Memory B cell (primary cell): ENCODE data around the gene COL18A1.
A peak's percentile ranks its signal among the peaks of the same experiment; 100 is the strongest.
"Not testable (repeated sequence)": the region's sequence is repeated elsewhere in the genome, so short reads cannot be mapped to it uniquely, and the experiment has no call there.

ENCODE experiments used
- ATAC-seq: fragments of 150-1000 bp; cut with Tn5 transposase; 2 replicates; pipeline ENCODE4 v1.10.0; 2021; ENCODE audit warnings: low read depth, mild to moderate bottlenecking, moderate library complexity
- DNase-seq, 2 donors: peaks; one replicate each; pipeline ENCODE4 v3.0.0; 2022; ENCODE audit warnings: low spot score in 2 of 2
- H3K27ac Mint-ChIP-seq: one replicate; pipeline ENCODE4 v1.8.0; 2022; ENCODE audit warnings: mild to moderate bottlenecking, moderate library complexity, mixed read lengths
- H3K27me3 Mint-ChIP-seq: one replicate; pipeline ENCODE4 v1.8.0; 2022; ENCODE audit warnings: mixed read lengths
- H3K36me3 Mint-ChIP-seq: one replicate; pipeline ENCODE4 v1.8.0; 2022; ENCODE audit warnings: mild to moderate bottlenecking, mixed read lengths
- H3K4me1 Mint-ChIP-seq: one replicate; pipeline ENCODE4 v1.8.0; 2022; ENCODE audit warnings: mixed read lengths
- H3K4me3 Mint-ChIP-seq: one replicate; pipeline ENCODE4 v1.8.0; 2022; ENCODE audit warnings: mild to moderate bottlenecking, moderate library complexity, mixed read lengths
- H3K9me3 Mint-ChIP-seq: one replicate; pipeline ENCODE4 v1.8.0; 2022; ENCODE audit warnings: mixed read lengths

Gene COL18A1

DNA sequence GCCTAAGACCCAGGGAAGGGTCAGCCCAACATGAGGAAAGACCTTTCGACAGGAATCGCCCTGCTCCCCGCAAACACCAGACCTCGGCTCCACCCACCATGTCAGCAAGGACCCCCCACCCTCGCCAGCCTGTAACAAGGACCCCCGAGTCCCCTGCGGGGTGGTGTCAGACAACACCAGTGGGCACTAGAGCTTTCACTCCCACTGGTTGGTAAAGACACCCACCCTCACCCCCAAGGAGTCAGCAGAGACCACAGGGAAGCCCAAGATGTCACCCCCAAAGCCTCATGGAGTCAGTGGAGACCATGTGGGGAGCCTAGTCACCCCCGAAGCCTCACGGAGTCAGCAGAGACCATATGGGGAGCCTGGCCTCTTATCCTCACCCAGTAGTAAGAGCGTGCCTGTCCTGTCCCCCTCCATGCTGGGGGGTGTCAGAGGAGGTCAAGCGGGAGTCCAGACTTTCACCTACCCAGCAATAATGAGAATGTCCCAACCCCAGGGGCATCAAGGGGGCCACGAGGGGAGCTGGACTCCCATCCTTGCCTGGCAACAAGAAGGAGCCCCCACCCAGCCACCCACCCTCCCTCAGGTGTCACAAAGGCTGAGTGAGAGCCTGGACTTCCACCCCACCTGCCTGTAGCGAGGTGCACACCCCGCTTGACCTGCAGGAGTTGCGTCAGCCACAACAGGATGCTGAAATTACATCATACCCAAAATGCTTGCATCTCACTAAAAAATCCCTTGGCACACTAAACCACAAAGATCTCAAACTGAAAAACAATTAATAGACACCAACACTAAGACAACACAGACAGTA is 112.5 kb downstream of the COL18A1 start:
- no peak overlapping the region for H3K27ac Mint-ChIP-seq
- H3K27me3 Mint-ChIP-seq: no peaks in the 10 kb centered on the region
- ATAC-seq: peak; percentile 22
- no peak for DNase-seq
- peaks cover 49% of the 10 kb centered on the region for H3K36me3 Mint-ChIP-seq
- H3K4me1 Mint-ChIP-seq: peaks cover under 1% of the 10 kb centered on the region
- no peak overlapping the region for H3K4me3 Mint-ChIP-seq
- H3K9me3 Mint-ChIP-seq: peaks cover 22% of the 10 kb centered on the region

DNA sequence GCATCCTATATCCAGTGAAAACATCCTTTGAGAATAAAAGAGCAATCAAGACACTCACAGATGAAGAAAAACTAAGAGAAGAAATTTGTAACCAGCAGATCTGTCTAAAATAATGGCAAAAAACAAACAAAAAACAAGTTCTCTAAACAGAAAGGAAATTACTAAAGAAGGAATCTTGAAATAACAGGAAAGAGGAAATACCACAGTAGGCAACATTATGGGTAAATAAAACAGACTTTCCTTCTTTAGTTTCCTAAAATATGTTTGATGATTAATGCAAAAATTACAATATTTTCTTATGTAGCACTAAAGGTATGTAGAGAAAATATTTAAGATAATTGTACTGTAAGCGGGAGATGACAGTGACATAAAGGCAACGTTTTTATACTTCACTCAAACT is 113.8 kb downstream of the COL18A1 start:
- H3K27ac Mint-ChIP-seq: no peak overlapping the region
- H3K36me3 Mint-ChIP-seq: peaks cover 53% of the 10 kb centered on the region
- no peak overlapping the region for H3K4me3 Mint-ChIP-seq
- H3K4me1 Mint-ChIP-seq: peaks cover 2% of the 10 kb centered on the region
- DNase-seq (no peak), ATAC-seq (no peak)
- H3K9me3 Mint-ChIP-seq: peaks cover 22% of the 10 kb centered on the region
- H3K27me3 Mint-ChIP-seq: no peaks in the 10 kb centered on the region

DNA sequence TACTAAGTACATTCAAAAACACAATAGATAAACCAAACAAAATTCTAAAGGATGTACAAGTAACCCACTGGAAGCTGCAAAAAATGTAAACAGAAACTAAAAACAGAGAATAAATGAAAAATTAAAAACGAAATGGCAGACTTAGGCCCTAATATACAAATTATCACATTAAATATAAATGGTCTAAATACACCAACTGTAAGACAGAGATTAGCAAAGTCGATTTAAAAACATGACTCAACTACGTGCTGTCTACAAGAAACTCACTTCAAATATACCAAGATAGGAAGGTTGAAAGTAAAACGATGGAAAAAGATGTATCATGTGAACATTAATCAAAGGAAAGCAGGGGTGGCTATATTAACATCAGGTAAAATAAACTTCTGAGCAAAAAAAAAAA is 114.2 kb downstream of the COL18A1 start:
- H3K27ac Mint-ChIP-seq: no peak overlapping the region
- H3K4me3 Mint-ChIP-seq: no peak overlapping the region
- peaks cover 2% of the 10 kb centered on the region for H3K4me1 Mint-ChIP-seq
- H3K27me3 Mint-ChIP-seq: no peaks in the 10 kb centered on the region
- H3K36me3 Mint-ChIP-seq: peaks cover 51% of the 10 kb centered on the region
- H3K9me3 Mint-ChIP-seq: peaks cover 22% of the 10 kb centered on the region
- DNase-seq (no peak), ATAC-seq (no peak)

DNA sequence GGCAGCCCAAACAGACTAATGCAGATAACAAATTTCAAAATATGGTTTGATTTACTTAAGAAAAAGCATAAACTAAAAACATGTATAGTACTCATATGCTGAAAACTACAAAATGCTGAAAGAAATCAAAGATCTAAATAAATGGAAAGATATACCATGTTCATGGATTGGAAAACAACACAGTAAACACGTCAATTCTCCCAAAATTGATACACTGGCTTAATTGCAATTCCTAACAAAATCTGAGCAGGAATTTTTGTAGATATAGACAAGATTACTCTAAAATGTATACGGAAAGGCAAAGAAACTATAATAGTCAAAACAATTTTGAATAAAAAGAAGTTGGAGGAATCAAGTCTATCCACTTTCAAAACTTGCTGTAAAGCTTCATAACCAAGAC is 116.3 kb downstream of the COL18A1 start:
- DNase-seq (no peak), ATAC-seq (no peak)
- H3K36me3 Mint-ChIP-seq: peaks cover 51% of the 10 kb centered on the region
- H3K27ac Mint-ChIP-seq: no peak overlapping the region
- peaks cover 2% of the 10 kb centered on the region for H3K4me1 Mint-ChIP-seq
- H3K9me3 Mint-ChIP-seq: peaks cover 22% of the 10 kb centered on the region
- no peaks in the 10 kb centered on the region for H3K27me3 Mint-ChIP-seq
- no peak overlapping the region for H3K4me3 Mint-ChIP-seq

DNA sequence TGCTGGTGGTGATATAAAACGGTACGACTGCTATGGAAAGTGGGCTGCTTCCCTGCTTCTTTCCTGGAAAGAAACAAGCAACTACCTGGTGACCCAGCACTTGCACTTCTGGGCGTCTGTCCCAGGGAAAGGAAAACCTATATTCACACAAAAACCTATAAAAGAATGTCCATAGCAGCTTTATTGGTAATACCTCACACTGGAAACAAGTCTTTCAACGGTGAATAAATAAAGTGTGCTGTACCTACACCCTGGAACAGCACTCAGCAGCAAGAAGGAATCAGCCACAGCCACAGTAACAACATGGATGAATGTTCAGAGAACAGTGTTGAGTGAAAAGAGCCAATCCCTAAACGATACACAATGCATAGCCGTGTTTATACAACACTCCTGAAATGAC is 117.4 kb downstream of the COL18A1 start:
- Mint-ChIP-seq H3K27me3 (no peaks in the 10 kb centered on the region), H3K4me3 (no peak overlapping the region), H3K36me3 (peaks cover 55% of the 10 kb centered on the region), H3K4me1 (peaks cover 2% of the 10 kb centered on the region), H3K9me3 (peaks cover 22% of the 10 kb centered on the region), H3K27ac (no peak overlapping the region)
- DNase-seq: no peak
- no peak for ATAC-seq

DNA sequence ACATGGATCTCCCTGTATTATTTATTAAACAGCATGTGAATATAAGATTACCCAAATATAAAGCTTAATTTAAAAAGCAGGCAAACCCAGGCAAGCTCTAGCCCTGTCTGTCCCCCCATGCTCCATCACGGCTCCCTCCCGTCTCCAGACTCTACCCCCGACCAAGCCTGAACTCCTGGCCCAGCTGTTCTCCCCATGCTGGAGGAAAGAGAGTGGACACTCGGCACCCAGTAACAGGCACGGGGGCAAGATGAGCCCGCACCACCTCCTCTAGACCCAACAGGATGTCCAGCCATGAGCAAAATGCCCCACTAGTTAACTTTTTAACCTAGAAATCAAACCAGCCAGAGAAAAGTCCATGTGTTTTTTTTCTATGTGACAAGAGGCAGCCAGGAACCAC is 118.0 kb downstream of the COL18A1 start:
- peaks cover 50% of the 10 kb centered on the region for H3K36me3 Mint-ChIP-seq
- peaks cover 20% of the 10 kb centered on the region for H3K9me3 Mint-ChIP-seq
- no peak overlapping the region for H3K4me3 Mint-ChIP-seq
- peaks cover 2% of the 10 kb centered on the region for H3K4me1 Mint-ChIP-seq
- no peak overlapping the region for H3K27ac Mint-ChIP-seq
- DNase-seq: no peak
- ATAC-seq: no peak
- H3K27me3 Mint-ChIP-seq: no peaks in the 10 kb centered on the region

DNA sequence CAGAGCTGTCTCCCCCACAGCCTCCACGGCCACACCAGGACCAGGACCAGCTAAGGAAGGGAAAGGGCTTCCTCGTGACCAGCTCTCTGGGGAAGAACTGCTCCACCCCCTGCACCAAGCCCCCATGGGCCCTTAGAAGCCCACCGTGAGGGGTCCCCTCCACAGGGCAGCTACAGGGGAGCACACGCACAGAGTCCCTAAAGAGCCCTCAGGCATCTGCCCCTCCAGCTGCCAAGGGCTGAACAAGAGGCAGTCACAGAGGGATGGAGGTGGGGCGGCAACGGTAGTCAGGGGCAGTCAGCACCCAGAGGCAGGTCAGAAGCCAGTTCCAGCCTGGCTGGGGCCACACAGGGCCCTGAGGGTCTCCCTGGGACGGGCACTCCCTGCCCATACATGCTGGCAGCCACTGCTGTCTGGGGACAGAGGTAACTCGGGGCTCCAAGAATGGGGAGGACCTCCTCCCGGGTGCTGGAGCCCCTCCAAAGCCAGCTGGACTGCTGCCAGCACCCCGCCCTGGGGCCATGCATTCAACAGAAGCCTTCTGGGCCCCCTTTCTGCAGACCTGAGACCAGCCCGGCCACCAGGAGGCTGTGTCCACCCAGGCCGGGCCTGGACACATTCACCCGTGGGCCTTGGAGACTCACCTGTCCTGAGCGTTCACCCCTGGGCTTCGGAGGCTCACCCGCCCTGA is 118.6 kb downstream of the COL18A1 start:
- no peak overlapping the region for H3K27ac Mint-ChIP-seq
- H3K36me3 Mint-ChIP-seq: peaks cover 45% of the 10 kb centered on the region
- no peak overlapping the region for H3K4me3 Mint-ChIP-seq
- ATAC-seq (no peak), DNase-seq (no peak)
- H3K9me3 Mint-ChIP-seq: peaks cover 15% of the 10 kb centered on the region
- H3K4me1 Mint-ChIP-seq: peaks cover 2% of the 10 kb centered on the region
- H3K27me3 Mint-ChIP-seq: no peaks in the 10 kb centered on the region

DNA sequence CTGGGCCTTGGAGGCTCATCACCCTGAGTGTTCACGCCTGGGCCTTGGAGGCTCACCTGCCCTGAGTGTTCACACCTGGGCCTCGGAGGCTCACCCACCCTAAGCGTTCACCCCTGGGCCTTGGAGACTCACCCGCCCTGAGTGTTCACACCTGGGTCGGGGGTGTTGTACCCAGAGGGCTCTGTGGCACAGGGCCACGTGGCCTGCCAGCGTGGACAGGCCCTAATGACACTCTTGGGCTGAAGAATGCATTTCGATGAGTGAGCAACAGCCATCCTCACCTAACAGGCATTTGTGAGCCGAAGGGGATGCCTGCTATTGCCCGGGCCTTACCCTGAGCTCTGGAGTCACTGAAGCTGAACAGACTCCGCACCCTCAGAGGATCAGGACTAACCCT is 119.8 kb downstream of the COL18A1 start:
- Mint-ChIP-seq H3K4me1 (peaks cover 2% of the 10 kb centered on the region), H3K27me3 (no peaks in the 10 kb centered on the region), H3K27ac (no peak overlapping the region), H3K4me3 (no peak overlapping the region), H3K36me3 (peaks cover 34% of the 10 kb centered on the region), H3K9me3 (peaks cover 7% of the 10 kb centered on the region)
- no peak for ATAC-seq
- no peak for DNase-seq

DNA sequence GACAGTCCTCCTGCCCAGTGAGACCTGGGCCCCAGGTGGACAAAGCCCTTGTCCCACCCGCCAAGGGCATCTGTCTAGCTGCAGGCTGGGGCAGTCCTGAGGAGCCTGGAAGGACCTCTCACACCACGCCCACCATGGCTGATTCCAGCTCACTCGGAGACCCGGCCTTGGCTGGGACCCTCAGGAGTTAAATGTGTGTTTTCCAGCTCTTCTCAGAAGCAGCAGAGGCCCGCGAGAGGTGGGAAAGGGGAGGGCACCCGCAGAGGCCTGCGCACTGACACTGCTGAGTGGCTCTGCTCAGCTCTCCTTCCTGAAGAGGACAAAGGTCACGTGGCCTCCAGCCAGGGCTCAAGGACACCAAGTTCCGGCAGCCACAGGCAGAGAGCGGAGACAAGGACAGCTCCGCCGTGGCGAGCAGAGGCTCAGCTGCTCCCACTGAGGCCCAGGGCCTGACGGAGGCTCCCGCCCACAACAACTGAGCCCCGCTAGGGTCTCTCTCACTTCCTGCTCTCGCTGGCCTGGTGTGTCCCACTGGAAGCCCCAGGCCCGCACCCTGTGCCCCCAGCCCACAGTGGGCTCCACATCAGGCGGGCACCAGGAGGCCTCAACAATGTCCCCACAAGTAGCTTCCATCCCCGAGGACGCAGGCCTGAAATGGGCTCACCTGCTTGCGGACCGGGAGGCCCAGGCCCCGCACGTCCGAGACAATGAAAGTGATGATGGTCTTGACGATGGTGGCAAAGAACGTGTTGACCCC is 120.4 kb downstream of the COL18A1 start:
- ATAC-seq (no peak), DNase-seq (no peak)
- Mint-ChIP-seq H3K4me1 (peaks cover 2% of the 10 kb centered on the region), H3K27me3 (no peaks in the 10 kb centered on the region), H3K27ac (no peak overlapping the region), H3K9me3 (peaks cover 4% of the 10 kb centered on the region), H3K4me3 (no peak overlapping the region), H3K36me3 (peaks cover 28% of the 10 kb centered on the region)

DNA sequence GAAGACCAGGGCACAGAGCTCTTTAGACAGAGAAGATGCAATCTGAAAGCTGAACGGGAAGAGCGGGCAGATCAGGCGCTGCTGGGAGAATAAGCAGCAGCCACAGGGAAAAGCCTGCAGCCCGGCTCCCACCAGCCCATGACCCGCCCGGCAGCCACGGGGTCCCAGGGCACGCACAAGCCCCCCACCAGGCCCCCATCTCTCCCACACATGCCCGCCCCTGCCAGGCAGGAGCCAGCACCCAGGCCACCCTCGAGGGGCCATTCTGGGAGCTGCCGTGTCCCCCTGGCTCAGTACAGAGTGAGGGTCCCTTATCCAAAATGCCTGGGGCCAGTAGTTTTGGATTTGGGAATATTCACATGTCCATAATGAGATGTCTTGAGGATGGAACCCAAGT is 120.9 kb downstream of the COL18A1 start:
- no peak overlapping the region for H3K27ac Mint-ChIP-seq
- peaks cover 24% of the 10 kb centered on the region for H3K36me3 Mint-ChIP-seq
- H3K4me3 Mint-ChIP-seq: no peak overlapping the region
- H3K9me3 Mint-ChIP-seq: peaks cover 2% of the 10 kb centered on the region
- H3K4me1 Mint-ChIP-seq: peaks cover 2% of the 10 kb centered on the region
- DNase-seq (no peak), ATAC-seq (no peak)
- no peaks in the 10 kb centered on the region for H3K27me3 Mint-ChIP-seq

DNA sequence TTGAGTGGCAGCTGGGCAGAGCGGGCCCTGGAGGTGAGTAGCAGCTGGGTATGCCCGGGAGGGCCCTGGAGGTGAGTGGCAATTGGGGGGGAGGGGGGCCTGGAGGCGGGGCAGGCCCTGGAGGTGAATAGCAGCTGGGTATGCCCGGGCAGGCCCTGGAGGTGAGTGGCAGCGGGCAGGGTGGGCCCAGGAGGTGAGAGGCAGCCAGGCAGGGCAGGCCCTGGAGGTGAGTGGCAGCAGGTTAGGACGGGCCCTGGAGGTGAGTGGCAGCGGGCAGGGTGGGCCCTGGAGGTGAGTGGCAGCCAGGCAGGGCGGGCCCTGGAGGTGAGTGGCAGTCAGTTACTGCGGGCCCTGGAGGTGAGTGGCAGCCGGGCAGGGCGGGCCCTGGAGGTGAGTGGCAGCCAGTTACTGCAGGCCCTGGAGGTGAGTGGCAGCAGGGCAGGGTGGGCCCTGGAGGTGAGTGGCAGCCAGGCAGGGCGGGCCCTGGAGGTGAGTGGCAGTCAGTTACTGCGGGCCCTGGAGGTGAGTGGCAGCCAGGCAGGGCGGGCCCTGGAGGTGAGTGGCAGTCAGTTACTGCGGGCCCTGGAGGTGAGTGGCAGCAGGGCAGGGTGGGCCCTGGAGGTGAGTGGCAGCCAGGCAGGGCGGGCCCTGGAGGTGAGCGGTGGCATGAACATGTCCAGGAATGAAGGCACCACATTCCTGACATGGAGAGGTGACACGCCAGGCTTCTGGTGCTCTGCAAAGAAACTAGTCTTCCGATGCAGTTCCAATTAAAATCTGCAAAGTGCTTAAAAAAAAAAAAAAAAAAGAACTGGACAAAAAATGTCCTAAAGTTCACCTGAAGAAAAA is 122.4 kb downstream of the COL18A1 start:
- peaks cover 11% of the 10 kb centered on the region for H3K36me3 Mint-ChIP-seq
- not testable (repeated sequence) for DNase-seq, H3K4me3 Mint-ChIP-seq, ATAC-seq, H3K27ac Mint-ChIP-seq, H3K27me3 Mint-ChIP-seq, H3K4me1 Mint-ChIP-seq, H3K9me3 Mint-ChIP-seq

DNA sequence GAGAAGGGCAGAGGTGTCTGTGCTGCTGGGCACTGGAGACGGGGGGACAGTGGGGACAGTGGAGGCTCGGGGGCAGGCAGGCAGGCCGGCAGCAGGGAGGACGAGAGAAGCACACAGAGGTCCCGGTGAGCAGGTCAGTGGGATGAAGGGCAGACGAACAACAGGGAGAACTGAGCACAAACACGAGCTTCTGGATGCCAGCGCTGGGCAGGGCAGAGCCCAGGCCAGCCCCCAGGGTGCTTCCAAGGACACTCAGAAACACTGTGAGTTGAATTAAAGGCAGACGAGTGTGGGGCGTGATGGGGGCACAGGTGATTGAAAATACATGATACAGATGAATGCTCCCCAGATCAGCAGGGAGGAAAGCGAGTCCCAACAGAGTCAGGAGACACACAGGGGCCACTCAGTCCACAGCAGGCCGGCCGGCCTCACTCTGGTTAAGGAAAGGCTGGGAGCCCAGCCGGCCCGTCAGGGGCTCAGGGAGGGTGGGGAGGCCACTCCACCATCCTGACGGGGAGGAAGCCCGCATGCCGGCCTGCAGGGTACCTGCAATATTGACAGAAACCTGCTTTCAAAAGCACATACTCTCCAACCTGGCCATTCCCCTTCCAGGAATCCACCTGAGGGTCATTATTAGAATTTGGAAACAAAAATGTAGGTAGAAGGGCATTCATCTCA is 123.2 kb downstream of the COL18A1 start:
- no peaks in the 10 kb centered on the region for H3K9me3 Mint-ChIP-seq
- no peak for DNase-seq

More for the DNA sequence above, 123.2 kb downstream of the COL18A1 start:
- H3K36me3 Mint-ChIP-seq: peaks cover 6% of the 10 kb centered on the region
- peaks cover 9% of the 10 kb centered on the region for H3K4me1 Mint-ChIP-seq
- H3K4me3 Mint-ChIP-seq: no peak overlapping the region
- no peak for ATAC-seq
- no peaks in the 10 kb centered on the region for H3K27me3 Mint-ChIP-seq
- H3K27ac Mint-ChIP-seq: no peak overlapping the region
